NCI-H748 (cell line): ENCODE measurements around the gene UCK2.

Experiments used
- DNase-seq: peaks from one replicate; lab custom pipeline; 2025; ENCODE audit not compliant: unreplicated experiment; lab: John Stamatoyannopoulos, UW

UCK2 gene

DNA sequence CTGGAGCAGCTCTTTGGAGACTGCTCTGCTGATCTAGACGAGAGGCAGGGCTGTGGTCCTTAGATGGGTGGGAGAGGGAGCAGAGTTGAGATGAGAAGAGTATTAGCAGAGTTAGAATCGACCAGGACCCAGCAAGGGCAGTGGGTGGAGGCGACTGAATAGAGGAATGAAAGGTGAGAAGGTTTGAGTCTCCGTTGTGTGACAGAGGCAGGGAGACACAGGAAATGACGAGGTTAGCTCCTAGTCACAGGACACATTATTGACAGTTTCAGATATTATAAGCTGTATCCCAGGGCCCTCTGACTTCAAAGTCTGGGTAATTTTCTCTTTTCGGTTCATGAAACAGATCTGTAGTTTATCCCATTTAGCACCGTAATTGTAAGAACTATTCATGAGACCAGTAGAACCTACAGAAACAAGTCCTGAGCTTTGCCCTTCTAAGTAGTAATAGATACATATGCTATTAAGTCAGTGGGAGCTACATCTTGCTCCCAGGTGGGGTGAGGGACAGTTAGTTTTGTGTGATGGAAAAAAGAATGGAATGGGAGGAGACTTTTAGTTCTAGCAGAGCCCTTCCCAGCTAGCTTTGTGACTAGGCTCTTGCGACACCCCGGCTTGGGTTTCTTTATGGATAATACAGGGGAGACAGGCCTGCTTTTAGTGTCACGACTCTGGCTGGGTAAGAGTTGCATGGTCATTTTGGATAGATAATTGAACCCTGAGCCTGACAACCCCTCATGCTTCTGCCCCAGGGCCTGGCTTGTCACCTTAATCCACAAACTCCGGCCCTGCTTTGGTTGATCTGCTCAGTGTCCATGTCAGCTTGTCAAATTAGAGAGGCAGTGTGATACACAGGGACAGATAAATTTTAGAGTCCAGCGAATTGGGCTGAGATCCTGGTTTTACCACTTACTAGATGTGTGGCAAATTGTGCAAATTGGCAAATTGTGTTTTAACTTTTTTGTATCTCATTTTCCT, 70.2 kb downstream of the UCK2 start:
- DNase-seq: no peak

DNA sequence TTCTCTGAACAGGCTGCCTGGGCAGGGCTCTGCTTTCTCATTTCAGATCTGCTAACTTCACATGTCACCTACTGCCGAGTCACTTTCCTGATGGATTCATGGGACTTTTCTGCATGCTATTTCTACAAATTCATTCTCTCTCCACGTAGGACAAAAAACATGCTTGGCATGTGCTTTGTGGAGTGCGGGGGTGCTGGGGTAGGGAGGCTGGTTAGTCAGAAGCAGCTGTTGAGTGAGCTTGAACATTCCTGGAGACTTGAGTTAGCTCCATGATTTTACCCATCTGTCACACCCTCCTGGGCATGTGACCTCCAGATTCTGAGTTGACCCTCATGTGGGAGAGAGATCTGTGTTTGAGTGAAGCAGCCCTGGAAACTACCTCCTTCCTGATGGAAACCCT, 71.4 kb downstream of the UCK2 start:
- no peak for DNase-seq

DNA sequence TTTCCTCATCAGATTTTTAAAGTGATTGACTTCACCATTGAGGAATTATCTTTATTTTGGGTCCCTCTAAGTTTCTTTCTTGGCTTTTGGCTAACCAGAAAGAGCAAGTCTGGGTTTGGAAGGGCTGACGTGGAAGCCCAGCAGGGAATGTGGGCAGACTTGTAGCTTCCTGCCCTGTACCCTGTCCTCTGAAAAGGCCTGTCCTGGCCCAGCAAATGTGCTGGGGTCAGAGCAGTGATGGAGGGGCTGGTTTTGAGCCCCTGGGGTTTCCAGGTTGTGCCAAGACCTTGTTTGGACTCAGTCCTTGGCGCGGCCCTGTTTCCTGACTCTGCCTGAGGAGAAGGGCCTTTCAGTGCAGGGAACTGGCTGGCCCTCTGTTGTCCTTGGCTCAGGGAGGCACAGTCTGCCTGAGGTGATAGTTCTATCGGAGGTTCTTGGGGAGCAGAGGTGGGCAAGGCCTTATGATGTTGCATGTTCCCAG, 72.1 kb downstream of the UCK2 start:
- no peak for DNase-seq

DNA sequence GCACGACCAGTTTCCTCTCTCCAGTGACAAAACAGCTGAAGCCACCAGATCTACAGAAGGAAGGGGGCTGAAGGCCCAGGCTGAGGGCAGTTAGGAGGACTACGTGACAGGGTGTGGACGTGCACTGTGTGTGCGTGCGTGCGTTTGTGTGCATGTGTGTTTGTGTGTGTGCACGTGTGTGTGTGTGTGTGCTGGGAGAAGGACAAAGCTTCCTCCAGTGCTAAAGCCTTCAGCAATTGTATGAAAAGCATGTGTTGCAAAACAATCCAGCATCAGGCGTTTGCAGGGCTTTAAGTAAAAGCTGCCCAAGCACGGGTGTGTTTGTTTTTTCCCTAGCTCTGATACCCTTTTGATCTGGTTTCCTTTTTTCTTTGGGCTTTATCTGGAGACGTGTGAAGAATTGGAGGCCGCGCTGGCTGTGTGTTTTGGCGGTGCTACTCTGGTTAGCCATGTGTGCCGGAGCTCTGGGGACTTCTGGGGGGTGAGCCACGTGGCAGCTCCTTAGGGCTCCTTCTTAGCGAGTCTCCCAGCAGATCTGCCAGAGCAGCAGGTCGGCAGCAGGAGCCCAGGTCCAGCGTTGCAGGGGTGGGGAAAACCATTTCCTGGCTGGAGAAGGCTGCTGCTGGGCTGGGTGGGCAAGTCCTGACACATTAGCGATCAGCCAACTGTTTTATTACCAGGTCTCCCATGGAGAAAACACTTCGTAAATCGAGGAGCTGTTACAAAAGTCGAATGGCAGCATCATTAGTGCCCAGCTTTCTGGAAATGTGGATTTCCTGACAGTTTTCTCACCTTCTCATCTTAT, 73.4 kb downstream of the UCK2 start:
- peak; percentile 16 for DNase-seq

- DNase-seq: no peak
Observed at GRCh38 chr1:165902565-165902964, 75.2 kb downstream of the UCK2 start.

DNA sequence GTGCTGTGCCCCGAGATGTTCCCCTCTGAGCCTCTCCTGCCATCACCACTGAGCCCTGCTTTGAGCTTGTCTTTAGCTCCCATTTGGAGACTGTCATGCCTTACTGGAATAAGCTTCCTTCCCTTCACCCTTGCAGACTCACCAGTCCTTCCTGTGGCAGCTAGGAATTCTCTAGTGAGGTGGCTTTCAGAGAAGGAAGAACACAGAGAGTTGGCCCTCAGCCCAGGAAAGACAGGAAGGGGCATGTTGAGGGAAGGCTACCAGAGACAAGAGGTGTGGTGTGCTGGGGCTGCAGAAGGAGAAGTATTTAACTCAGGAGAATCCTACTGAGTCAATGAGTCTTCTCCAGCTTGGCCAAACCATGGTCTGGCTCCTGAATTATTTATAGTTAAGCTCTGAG, 76.3 kb downstream of the UCK2 start:
- DNase-seq: no peak

DNA sequence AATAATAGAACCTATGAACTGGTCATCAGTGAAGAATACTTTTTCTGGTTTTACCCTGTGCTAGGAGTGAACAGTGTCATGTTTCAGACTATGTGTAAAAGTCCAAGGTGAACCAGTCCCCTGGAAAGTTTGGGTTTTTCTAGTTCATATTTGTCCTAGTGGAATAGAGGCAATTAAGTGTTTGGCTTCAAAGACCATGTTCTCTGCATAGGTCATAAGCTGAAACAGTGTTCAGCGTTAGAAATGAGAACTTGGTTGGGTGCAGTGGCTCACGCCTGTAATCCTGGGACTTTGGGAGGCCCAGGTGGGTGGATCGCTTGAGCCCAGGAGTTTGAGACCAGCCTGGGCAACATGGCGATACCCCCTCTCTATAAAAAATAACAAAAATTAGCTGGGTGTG, 77.5 kb downstream of the UCK2 start:
- DNase-seq: no peak

DNA sequence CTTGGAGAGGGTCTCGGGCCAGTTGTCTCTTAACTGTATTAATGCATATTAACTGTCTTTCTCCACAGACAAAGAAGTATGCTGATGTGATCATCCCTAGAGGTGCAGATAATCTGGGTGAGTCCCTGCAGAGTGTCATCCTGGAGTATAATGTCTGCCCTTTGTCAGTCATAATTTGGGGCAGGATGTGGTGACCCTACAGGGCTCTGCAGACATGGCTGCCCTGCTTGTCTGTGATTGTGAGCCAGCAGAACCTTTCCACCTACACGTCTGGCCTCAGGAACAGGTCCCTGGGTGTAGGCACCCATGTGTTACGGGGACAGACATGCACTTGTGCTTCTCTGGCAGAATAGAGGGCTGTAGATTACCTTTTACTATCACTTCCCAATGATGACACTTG, 78.4 kb downstream of the UCK2 start:
- DNase-seq: no peak

DNA sequence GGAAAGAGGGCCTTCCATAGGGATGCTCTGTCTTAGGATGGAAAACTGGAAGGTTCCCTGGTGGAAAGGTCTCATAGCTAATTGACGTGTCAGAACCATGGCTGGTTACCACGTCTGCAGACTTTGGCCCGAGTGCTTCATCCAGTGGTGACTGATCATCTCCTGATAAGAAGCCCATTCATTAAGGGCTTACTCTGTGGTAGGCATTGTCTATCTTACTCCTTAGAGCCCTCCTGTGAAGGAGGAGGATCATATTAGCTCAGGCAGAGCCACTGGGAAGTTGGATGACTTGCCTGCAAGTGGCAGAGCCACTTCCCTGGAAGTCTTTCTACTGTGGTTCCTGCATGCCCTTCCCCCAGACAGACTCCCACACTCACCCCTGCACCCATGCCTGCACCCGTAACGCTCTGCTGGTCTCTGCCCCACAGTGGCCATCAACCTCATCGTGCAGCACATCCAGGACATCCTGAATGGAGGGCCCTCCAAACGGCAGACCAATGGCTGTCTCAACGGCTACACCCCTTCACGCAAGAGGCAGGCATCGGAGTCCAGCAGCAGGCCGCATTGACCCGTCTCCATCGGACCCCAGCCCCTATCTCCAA, 79.9 kb downstream of the UCK2 start:
- no peak for DNase-seq

GRCh38 chr1:165910764-165911421, 83.5 kb downstream of the UCK2 start:
- no peak for DNase-seq

DNA sequence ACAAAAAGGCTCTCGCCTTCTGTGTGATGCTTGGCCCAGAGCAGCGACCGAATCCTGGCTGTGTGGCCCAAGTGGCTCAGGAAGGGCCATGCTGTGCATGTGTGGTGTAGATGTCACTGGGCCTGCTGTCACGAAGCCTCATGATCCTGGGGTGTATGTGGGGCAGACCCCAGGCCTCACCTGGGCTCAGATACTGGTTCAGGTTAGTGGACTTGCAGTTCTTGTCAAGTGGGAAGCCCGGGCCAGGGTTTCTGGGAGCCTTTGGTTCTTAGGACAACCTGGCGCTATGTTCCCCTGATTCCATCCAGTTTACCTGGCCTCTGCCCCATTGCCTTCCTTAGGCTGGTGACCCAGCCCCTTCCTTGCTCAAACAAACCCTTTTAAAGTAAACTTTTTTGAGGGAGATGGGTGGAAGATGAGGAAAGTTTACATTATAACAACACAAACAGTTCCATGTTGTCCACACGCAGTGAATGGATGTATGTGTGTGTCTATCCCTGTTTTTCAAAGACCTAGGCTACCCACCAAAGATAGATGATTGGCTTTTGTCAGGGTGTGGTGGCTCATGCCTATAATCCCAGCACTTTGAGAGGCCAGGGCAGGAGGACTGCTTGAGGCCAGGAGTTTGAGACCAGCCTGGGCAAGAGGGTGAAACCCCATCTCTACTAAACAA, 84.3 kb downstream of the UCK2 start:
- no peak for DNase-seq

- no peak for DNase-seq
Observed at GRCh38 chr1:165912638-165913037, 85.2 kb downstream of the UCK2 start.

DNA sequence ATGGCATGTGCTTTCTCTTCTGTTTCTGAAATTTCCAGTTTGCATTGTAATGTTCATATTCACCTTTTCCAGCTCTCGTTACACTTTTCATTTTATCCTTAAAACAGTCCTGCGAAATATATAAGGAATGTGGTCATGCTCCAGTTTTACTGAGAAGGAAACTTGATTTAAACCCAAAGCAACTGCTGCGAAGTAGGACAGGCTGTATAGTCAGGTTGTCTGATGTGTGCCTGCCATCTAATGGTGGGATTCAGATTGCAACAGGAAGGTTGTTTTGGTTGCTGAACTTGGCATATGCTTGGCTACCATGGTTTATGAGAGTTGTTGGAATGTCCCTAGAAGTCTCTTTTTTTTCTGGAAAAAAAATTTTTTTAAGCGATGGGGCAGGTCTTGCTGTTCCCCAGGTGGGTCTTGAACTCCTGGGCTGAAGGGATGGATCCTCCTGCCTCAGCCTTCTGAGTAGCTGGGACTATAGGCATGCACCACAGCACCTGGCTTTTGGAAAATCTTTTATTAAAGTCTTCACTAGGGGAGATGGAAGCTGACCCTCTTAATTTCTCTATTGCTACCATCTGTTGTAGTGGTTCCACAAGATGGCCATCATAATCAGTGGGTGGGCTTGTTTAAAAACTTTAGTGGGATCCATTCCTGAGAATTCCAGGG, 86.9 kb downstream of the UCK2 start:
- DNase-seq: peak; percentile 59

DNA sequence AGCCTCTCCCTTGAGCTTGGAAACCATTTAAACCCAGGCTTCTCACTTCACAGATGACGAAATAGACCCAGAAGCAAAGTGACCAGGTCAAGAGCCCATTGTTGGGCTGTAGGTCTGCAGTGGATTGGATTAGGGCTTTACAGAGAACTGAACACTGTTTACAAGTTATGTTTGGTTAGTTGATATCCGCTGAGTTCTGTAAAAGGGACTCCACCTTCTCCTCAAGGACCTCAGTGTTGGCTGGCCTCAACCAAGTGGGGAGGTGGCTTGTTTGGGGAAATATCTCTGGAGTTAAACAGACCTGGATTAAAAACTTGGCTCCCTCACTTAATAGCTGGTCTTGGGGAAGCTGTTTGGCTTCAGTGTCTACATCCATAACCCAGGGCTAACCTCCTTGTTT, 88.1 kb downstream of the UCK2 start:
- no peak for DNase-seq

- DNase-seq: no peak
Observed at GRCh38 chr1:165915932-165916348, 88.5 kb downstream of the UCK2 start.

DNA sequence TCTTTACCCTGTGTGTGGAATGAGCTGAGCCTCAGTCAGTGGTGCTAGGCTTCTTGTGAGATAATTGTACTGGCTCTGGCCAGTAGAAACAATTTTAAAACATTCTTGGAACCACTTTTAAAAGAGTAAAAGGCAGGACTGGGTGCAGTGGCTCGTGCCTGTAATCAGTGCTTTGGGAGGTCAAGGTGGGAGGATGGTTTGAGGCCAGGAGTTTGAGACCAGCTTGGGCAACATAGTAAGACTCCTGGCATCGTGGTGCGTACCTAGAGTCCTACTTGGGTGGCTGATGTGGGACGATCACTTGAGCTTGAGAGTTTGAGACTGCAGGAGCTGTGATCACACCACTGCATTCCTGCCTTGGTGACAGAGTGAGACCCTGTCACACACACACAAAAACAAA, 89.8 kb downstream of the UCK2 start:
- no peak for DNase-seq

DNA sequence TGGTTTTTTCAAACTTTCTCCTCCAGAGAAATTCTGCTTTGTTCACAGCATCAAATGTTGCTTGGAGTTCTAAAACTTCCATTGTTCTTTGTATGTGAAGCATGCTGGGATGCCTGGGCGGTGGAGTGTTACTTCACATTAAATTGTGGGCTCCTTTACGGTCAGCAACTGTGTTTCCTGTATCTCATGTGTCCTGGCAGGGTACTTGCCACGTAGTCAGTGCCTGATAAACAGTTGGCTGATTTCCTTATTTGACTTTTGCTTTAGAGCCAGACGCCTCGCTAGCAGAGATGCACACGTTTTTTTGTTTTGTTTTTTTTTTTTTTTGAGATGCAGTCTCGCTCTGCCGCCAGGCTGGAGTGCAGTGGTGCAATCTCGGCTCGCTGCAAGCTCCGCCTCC, 96.7 kb downstream of the UCK2 start:
- no peak for DNase-seq

DNA sequence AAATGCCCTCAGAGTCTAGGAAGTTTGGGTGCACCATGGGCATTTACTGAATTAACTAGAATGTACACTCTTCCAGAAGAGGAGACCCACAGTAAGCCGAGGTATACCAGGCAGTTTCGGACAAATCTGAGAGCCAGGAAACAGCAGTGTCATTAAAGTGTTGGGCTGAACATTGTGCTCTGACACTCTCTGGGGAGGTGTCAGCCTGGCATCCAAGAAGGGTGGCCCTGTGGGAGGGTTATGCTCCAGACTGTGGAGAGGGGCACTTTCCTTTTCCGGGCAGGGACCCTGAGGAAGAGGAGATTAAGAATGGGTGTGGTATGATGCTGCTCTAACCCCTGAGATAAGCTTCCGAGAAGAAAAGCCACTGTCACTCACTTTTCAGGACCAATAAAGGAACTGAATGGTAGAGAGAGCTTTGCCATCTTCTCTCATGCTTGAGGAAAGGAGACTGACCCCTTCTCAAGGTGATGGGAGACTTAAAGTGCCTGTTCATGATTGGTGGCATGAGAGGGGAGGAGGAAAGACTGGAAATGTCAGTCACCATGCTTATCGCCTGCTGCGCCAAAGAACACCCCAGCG, 98.2 kb downstream of the UCK2 start:
- DNase-seq: no peak

DNA sequence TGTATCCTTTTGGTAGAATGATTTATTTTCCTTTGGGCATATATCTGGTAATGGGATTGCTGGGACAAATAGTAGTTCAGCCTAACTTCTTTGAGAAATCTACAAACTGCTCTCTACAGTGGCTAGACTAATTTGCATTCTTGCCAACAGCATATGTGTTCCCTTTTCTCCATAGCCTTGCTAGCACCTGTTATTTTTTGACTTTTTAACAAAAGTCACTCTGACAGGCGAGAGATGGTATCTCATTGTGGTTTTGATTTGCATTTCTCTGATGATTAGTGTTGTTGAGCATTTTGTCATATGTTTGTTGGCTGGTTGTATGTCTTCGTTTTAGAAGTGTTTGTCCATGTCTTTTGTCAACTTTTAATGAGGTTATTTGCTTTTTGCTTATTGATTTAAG, 99.8 kb downstream of the UCK2 start:
- DNase-seq: no peak
